Measurements from ENCODE around the gene GUK1.
"Not testable (repeated sequence)": the region's sequence is repeated elsewhere in the genome, so short reads cannot be mapped to it uniquely, and the experiment has no call there.

GUK1 gene

DNA sequence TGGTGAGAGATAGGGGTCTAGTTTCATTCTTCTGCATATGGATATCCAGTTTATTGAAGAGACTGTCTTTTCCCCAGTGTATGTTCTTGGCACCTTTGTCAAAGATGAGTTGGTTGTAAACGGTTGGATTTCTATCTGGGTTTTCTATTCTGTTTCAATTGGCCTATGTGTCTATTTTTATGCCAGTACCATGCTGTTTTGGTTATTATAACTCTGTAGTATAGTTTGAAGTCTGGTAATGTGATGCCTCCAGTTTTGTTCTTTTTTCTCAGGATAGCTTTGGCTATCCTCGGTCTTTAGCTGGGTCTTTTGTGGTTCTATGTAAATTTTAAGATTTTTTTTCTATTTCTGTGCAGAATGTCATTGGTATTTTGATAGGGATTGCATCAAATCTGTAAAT lies 48.2 kb downstream of the GUK1 start:
- not testable (repeated sequence) for H3K27ac ChIP-seq; DNase-seq (ENCODE audit: low read depth, low spot score)

DNA sequence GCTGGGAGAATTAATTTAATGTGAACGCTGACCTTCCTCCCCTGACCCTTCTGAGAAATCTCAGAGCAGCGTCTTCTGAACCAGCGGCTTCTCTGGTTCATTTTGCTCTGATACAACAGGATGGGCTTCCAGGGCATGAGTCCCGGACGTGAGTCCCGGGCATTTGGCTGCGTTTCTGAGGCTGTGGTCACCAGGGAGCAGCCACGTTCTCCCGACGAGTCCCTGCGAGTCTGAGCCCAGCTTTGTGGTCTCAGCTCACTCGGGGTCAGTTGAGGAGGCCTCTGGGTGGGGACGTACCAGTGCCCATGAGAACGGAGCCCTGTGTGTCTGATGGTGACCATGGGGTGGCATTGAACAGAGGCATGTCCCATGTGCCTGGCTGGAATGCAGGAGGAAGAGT lies 50.1 kb downstream of the GUK1 start:
- no peak overlapping the region for H3K27ac ChIP-seq
- no peak for DNase-seq (ENCODE audit: low read depth, low spot score)

DNA sequence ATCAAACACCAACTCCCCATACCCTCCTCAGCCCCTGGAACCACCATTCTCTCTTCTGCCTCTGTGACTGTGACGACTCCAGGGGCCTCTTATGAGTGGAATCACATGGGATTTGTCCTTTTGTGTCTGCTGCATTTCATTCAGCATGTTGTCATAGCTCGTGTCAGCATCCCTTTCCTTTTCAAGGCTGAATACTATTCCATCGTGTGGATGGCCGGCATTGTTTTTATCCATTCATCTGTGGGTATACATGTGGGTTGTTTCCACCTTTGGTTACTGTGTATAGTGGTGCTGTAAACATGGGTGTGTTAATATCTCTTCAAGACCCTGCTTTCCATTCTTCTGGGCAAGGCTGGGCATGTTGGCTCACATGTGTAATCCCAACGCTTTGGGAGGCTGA lies 50.7 kb downstream of the GUK1 start:
- no peak for DNase-seq (ENCODE audit: low read depth, low spot score)
- H3K27ac ChIP-seq: no peak overlapping the region

DNA sequence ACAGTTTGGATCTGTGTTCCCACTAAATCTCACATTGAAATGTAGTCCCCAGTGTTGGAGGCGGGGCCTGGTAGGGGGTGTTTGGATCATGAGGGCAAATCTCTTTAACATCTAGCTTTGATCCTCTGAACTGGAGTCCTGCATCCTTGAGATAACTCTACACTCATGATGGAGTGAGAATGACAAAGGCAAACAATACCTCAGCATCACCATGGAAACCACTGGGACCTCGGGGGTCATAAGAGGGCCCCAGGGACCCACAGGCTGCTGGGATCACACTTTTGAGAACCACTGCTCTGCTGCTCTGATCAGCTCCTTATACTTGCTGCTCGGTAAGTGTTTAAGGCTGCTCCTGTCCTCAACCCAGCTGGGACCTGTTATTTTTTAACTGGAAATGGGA lies 54.4 kb downstream of the GUK1 start:
- no peak for DNase-seq (ENCODE audit: low read depth, low spot score)

GRCh38 chr1:228194921-228195812 lies 55.1 kb downstream of the GUK1 start:
- no peak for DNase-seq (ENCODE audit: low read depth, low spot score)
- no peak overlapping the region for H3K27ac ChIP-seq

More for the DNA sequence above, 54.4 kb downstream of the GUK1 start:
- no peak overlapping the region for H3K27ac ChIP-seq

DNA sequence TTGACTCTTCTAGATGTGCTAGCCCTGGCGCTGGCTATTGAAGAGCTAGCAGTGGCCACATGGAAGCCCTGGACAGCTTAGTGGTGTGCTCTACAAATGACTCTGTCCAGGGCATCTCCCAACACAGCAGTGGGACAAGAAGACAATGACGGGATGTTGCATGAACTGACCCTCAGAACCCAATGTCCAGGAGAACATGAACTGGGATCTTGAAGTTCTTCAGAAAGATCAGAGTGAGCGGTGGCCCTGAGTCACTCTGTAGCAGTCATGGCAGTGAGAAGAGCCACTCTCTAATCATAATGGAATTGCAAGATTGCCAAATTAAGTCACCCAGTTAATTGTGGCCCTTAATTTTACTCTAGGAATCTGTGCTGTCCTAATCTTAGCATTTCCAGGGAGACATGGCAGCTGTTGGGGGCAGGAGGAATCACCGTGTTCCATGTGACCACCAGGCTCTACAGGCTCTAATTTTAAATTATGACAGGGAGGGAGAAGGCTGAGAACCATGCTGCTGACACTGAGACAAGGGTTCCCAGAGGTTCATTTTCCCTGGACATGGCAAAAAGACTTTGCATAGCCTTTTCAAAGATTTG lies 57.6 kb downstream of the GUK1 start:
- DNase-seq (ENCODE audit: low read depth, low spot score): no peak
- H3K27ac ChIP-seq: no peak overlapping the region

All from epithelial cell of prostate (primary cell).